ENCODE results near the gene C19orf81. TPM values are rescaled to one million over a fixed set of nuclear protein-coding genes. Genes with fewer than 3 reads are reported as not detected.
"Not testable (repeated sequence)": the region's sequence is repeated elsewhere in the genome, so short reads cannot be mapped to it uniquely, and the experiment has no call there.

C19orf81 gene
- total RNA-seq, 1 donor: not detected

DNA sequence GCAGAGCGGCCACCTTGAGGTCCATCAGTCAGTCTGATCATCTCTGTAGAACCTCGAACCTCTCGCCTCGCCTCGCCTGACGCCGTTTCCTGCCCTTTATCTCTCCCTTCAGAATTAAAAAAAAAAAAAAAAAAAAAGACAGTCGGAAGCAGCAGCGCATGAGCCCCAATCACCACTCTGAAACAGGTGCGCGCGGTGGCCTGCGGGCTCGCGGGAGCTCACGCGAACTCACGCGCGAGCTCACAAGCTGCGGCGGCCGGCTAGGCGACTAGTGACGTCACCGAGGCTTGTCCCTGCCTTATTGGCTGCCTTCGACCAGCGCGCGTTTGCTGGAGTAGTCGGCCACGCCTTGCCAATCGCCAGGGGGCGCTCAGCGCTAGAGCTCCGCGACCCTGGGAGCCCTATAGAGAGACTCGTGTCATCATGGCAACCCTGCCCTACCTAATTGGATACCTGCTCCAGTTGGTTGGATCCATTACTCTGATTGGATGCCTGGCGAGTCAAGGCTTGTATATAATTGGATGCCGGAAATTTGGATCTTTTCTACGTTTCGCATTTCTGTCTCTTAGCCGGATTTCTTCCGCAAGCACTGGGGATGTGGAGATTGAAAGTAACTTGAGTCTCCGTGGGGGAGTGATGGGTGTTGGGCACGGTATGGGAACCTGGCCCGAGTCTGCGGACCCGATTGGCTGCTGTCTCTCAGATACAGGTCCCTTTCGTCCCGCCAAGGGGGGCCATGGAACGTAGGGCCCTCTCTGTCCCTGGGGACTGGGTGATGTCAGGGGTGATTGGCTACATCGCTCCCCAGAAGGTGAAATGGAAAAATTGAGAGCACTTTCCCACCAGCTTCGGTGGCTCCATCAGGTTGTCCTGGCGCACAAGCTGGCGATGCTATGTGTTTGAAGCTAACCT, 41.1 kb upstream of the C19orf81 start:
- no peaks in the 10 kb centered on the region for H4K20me1 ChIP-seq (ENCODE audit: insufficient read depth, low read length)
- DNase-seq (ENCODE audit: insufficient read length, low spot score, missing footprints): peak; percentile 98
- peak overlapping the region; percentile 51 for H2AFZ ChIP-seq (ENCODE audit: low read length)
- no peaks in the 10 kb centered on the region for H3K36me3 ChIP-seq (ENCODE audit: insufficient read depth, low read length)
- no peaks in the 10 kb centered on the region for H3K79me2 ChIP-seq (ENCODE audit: insufficient read depth, low read length)
- no peak overlapping the region for H3K27ac ChIP-seq (ENCODE audit: low read depth, low read length)
- peak overlapping the region; percentile 19 for H3K4me3 ChIP-seq (ENCODE audit: insufficient read depth, low read length)
- no peaks in the 10 kb centered on the region for H3K27me3 ChIP-seq (ENCODE audit: insufficient read depth, low read length)
- no peaks in the 10 kb centered on the region for H3K9me3 ChIP-seq (ENCODE audit: low read depth, low read length)
- peak overlapping the region; percentile 28 for H3K4me2 ChIP-seq (ENCODE audit: insufficient read depth, low read length)
- TF ChIP-seq, protein P1, sequence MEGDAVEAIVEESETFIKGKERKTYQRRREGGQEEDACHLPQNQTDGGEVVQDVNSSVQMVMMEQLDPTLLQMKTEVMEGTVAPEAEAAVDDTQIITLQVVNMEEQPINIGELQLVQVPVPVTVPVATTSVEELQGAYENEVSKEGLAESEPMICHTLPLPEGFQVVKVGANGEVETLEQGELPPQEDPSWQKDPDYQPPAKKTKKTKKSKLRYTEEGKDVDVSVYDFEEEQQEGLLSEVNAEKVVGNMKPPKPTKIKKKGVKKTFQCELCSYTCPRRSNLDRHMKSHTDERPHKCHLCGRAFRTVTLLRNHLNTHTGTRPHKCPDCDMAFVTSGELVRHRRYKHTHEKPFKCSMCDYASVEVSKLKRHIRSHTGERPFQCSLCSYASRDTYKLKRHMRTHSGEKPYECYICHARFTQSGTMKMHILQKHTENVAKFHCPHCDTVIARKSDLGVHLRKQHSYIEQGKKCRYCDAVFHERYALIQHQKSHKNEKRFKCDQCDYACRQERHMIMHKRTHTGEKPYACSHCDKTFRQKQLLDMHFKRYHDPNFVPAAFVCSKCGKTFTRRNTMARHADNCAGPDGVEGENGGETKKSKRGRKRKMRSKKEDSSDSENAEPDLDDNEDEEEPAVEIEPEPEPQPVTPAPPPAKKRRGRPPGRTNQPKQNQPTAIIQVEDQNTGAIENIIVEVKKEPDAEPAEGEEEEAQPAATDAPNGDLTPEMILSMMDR (IDR thresholded peaks at IDR 0.05; ENCODE audit: extremely low read depth, low read depth, low read length): peak; percentile 59
- no peaks in the 10 kb centered on the region for H3K4me1 ChIP-seq (ENCODE audit: insufficient read depth, low read length)

DNA sequence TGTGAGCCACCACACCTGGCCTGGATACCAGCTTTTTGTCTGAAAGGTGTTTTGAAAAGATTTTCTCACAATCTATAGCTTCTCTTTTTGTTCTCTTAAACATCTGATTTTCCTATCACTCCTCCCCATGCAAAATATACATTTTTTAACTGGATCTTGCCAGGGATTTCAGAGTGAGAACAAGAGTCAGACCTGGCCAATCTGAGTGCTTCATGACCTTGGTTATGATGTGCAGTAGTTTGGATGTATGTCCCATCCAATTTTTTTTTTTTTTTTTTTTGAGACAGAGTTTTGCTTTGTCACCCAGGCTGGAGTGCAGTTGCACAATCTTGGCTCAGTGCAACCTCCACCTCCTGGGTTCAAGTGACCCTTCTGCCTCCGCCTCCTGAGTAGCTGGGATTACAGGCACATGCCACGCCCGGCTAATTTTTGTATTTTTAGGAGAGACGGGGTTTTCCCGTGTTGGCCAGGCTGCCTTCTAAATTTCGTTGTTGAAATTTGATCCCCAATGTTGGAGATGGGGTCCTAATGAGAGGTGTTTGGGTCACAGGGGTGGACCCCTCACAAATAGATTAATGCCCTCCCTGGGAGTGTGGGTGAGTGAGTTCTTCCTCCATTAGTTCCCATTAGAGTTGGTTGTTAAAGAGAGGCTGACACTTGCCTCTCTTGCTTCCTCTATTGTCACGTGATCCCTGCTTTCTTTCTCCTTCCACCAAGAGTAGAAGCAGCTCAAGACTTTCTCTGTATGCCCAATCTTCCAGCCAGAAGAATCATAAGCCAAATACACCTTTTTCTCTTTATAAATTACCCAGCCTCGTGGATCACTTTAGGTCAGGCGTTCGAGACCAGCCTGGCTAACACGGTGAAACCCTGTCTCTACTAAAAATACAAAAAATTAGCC, 36.5 kb upstream of the C19orf81 start:
- H3K79me2 ChIP-seq (ENCODE audit: insufficient read depth, low read length); H3K27me3 ChIP-seq (ENCODE audit: insufficient read depth, low read length); H3K4me3 ChIP-seq (ENCODE audit: insufficient read depth, low read length); H3K36me3 ChIP-seq (ENCODE audit: insufficient read depth, low read length); H2AFZ ChIP-seq (ENCODE audit: low read length); H3K27ac ChIP-seq (ENCODE audit: low read depth, low read length); H3K4me1 ChIP-seq (ENCODE audit: insufficient read depth, low read length); H3K4me2 ChIP-seq (ENCODE audit: insufficient read depth, low read length); H3K9me3 ChIP-seq (ENCODE audit: low read depth, low read length); DNase-seq (ENCODE audit: insufficient read length, low spot score, missing footprints); H4K20me1 ChIP-seq (ENCODE audit: insufficient read depth, low read length): not testable (repeated sequence)

- H3K4me1 ChIP-seq (ENCODE audit: insufficient read depth, low read length); DNase-seq (ENCODE audit: insufficient read length, low spot score, missing footprints); H2AFZ ChIP-seq (ENCODE audit: low read length); H4K20me1 ChIP-seq (ENCODE audit: insufficient read depth, low read length); H3K36me3 ChIP-seq (ENCODE audit: insufficient read depth, low read length); H3K4me2 ChIP-seq (ENCODE audit: insufficient read depth, low read length); H3K27me3 ChIP-seq (ENCODE audit: insufficient read depth, low read length); H3K27ac ChIP-seq (ENCODE audit: low read depth, low read length); H3K4me3 ChIP-seq (ENCODE audit: insufficient read depth, low read length); H3K79me2 ChIP-seq (ENCODE audit: insufficient read depth, low read length); H3K9me3 ChIP-seq (ENCODE audit: low read depth, low read length): not testable (repeated sequence)
These were observed 30.9 kb upstream of the C19orf81 start for GRCh38 chr19:50618379-50618778.

DNA sequence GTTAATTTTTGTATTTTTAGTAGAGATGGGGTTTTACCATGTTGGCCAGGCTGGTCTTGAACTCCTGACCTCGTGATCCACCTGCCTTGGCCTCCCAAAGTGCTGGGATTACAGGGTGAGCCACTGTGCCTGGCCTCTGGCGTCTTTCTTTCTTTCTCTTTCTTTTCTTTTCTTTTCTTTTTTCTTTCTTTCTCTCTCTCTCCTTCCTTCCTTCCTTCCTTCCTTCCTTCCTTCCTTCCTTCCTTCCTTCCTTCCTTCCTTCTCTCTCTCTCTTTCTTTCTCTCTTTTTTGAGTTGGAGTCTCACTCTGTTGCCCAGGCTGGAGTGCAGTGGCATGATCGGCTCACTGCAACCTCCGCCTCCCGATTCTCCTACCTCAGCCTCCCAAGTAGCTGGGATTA, 30.1 kb upstream of the C19orf81 start:
- not testable (repeated sequence) for H3K4me2 ChIP-seq (ENCODE audit: insufficient read depth, low read length); H3K4me3 ChIP-seq (ENCODE audit: insufficient read depth, low read length); H3K4me1 ChIP-seq (ENCODE audit: insufficient read depth, low read length); H4K20me1 ChIP-seq (ENCODE audit: insufficient read depth, low read length); H3K9me3 ChIP-seq (ENCODE audit: low read depth, low read length); H3K27me3 ChIP-seq (ENCODE audit: insufficient read depth, low read length); H2AFZ ChIP-seq (ENCODE audit: low read length); H3K79me2 ChIP-seq (ENCODE audit: insufficient read depth, low read length); H3K27ac ChIP-seq (ENCODE audit: low read depth, low read length); DNase-seq (ENCODE audit: insufficient read length, low spot score, missing footprints); H3K36me3 ChIP-seq (ENCODE audit: insufficient read depth, low read length)

DNA sequence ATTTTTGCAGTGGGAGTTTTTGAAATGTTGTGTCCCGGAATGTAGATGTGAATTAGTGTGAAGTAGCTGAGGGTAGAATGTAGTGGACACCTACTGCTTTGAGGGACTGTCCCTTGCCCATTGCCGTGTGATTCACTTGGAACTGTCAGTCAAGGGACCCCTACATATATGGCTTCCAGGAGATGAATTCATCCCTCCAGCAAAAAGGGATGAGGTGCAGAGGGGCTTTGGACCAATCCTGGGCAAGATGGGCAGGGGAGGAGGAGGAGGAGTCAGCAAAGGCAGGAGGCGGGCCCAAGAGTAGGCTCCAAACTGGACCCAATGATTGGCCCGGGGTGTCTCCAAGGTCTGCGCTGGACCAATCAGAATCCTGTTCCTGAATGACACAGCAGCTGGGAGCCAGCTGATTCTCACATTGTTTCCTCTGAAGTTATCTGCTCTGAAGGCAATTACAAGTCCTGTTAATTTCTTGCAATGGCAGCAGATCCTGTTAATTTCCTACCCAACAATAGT, 28.8 kb upstream of the C19orf81 start:
- H4K20me1 ChIP-seq (ENCODE audit: insufficient read depth, low read length); H3K27ac ChIP-seq (ENCODE audit: low read depth, low read length); H3K36me3 ChIP-seq (ENCODE audit: insufficient read depth, low read length); H2AFZ ChIP-seq (ENCODE audit: low read length); H3K27me3 ChIP-seq (ENCODE audit: insufficient read depth, low read length); H3K4me1 ChIP-seq (ENCODE audit: insufficient read depth, low read length); H3K4me3 ChIP-seq (ENCODE audit: insufficient read depth, low read length); H3K79me2 ChIP-seq (ENCODE audit: insufficient read depth, low read length); DNase-seq (ENCODE audit: insufficient read length, low spot score, missing footprints); H3K9me3 ChIP-seq (ENCODE audit: low read depth, low read length); H3K4me2 ChIP-seq (ENCODE audit: insufficient read depth, low read length): not testable (repeated sequence)
